GM18511 (cell line): ENCODE measurements around the gene SNX32.
"Not testable (repeated sequence)": the region's sequence is repeated elsewhere in the genome, so short reads cannot be mapped to it uniquely, and the experiment has no call there.

Experiments
- ATAC-seq: cut with Tn5 transposase; IDR thresholded peaks from one replicate; pipeline ENCODE4 v1.9.1; 2021; ENCODE audit warnings: mild to moderate bottlenecking, moderate library complexity; ENCODE audit not compliant: unreplicated experiment

The SNX32 gene

GRCh38 chr11:65883058-65883761, 49.4 kb downstream of the SNX32 start:
- ATAC-seq: no peak

GRCh38 chr11:65883786-65884715, 50.3 kb downstream of the SNX32 start:
- no peak for ATAC-seq

GRCh38 chr11:65884716-65885092, 50.9 kb downstream of the SNX32 start:
- ATAC-seq: no peak

GRCh38 chr11:65885231-65885630, 51.5 kb downstream of the SNX32 start:
- ATAC-seq: no peak

- no peak for ATAC-seq
Measured at GRCh38 chr11:65885808-65886536, 52.2 kb downstream of the SNX32 start.

GRCh38 chr11:65886826-65887722, 53.3 kb downstream of the SNX32 start:
- no peak for ATAC-seq

GRCh38 chr11:65887723-65888162, 54.0 kb downstream of the SNX32 start:
- ATAC-seq: no peak

GRCh38 chr11:65888163-65888814, 54.5 kb downstream of the SNX32 start, which contains the start of gene FIBP:
FIBP (minus strand) TSS chr11:65888471; CDS start chr11:65888418, 53 bp downstream.
- peak; percentile 54 for ATAC-seq

- ATAC-seq: peak; percentile 54
Measured at GRCh38 chr11:65890324-65891218, 56.8 kb downstream of the SNX32 start, which contains the start of gene CCDC85B. CCDC85B (plus strand) TSS chr11:65890673; CDS start chr11:65890784, 111 bp downstream.

- ATAC-seq: no peak
Measured at GRCh38 chr11:65891219-65892136, 57.7 kb downstream of the SNX32 start.

GRCh38 chr11:65892137-65892540, 58.4 kb downstream of the SNX32 start:
- not testable (repeated sequence) for ATAC-seq

- no peak for ATAC-seq
Measured at GRCh38 chr11:65892661-65893317, 59.0 kb downstream of the SNX32 start.

- ATAC-seq: no peak
Measured at GRCh38 chr11:65894034-65894591, 60.4 kb downstream of the SNX32 start.

- ATAC-seq: no peak
Measured at GRCh38 chr11:65895482-65895981, 61.8 kb downstream of the SNX32 start.

- ATAC-seq: no peak
Measured at GRCh38 chr11:65896034-65896999, 62.6 kb downstream of the SNX32 start.
